Spleen (tissue), 7 donors: Measurements from ENCODE around the gene SORCS3.

Experiments
- POLR2AphosphoS5 ChIP-seq, 3 donors: sonication (generic); formaldehyde crosslinking; IDR thresholded peaks; one replicate each; pipeline ENCODE4 v1.5.1; 2017; ENCODE audit warnings: antibody characterized with exemption in 3 of 3
- TF ChIP-seq, protein P1 (sequence below), 11 experiments: fragments of 200-600 bp in 7 of 11; fragments of 450-650 bp in 4 of 11; sonication (generic) in 4 of 11; IDR thresholded peaks in 8 of 11; conservative IDR thresholded peaks in 3 of 11; 1 replicate in 7 of 11; 2 replicates in 4 of 11; pipeline versions ENCODE4 v1.4.0 to v1.8.0; 2016 to 2021; ENCODE audit warnings: antibody characterized with exemption in 11 of 11, inconsistent platforms in 4 of 11, mild to moderate bottlenecking in 1 of 11
- donor health status: DM: no; HTN: no; CAD: no; lungs with moderate emphysema.
- donor health status: DM: no; HTN: no; CAD: no.
- donor health status: DM: no; HTN: no; CAD: no.

- TF ChIP-seq, protein P1, sequence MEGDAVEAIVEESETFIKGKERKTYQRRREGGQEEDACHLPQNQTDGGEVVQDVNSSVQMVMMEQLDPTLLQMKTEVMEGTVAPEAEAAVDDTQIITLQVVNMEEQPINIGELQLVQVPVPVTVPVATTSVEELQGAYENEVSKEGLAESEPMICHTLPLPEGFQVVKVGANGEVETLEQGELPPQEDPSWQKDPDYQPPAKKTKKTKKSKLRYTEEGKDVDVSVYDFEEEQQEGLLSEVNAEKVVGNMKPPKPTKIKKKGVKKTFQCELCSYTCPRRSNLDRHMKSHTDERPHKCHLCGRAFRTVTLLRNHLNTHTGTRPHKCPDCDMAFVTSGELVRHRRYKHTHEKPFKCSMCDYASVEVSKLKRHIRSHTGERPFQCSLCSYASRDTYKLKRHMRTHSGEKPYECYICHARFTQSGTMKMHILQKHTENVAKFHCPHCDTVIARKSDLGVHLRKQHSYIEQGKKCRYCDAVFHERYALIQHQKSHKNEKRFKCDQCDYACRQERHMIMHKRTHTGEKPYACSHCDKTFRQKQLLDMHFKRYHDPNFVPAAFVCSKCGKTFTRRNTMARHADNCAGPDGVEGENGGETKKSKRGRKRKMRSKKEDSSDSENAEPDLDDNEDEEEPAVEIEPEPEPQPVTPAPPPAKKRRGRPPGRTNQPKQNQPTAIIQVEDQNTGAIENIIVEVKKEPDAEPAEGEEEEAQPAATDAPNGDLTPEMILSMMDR (IDR thresholded peaks at IDR 0.05 in 8 of 11, conservative IDR thresholded peaks at IDR 0.05 in 3 of 11) = no peak
- no peak for TF ChIP-seq POLR2AphosphoS5 (IDR thresholded peaks at IDR 0.05)
Measured at GRCh38 chr10:104784452-104784851, 143.4 kb downstream of the SORCS3 start.
